Measurements from ENCODE around the gene SIX2. TPM values are rescaled to one million over a fixed set of nuclear protein-coding genes. Genes with fewer than 3 reads are reported as not detected.

SIX2 gene
- total and polyA plus RNA-seq, 4 donors = not detected

DNA sequence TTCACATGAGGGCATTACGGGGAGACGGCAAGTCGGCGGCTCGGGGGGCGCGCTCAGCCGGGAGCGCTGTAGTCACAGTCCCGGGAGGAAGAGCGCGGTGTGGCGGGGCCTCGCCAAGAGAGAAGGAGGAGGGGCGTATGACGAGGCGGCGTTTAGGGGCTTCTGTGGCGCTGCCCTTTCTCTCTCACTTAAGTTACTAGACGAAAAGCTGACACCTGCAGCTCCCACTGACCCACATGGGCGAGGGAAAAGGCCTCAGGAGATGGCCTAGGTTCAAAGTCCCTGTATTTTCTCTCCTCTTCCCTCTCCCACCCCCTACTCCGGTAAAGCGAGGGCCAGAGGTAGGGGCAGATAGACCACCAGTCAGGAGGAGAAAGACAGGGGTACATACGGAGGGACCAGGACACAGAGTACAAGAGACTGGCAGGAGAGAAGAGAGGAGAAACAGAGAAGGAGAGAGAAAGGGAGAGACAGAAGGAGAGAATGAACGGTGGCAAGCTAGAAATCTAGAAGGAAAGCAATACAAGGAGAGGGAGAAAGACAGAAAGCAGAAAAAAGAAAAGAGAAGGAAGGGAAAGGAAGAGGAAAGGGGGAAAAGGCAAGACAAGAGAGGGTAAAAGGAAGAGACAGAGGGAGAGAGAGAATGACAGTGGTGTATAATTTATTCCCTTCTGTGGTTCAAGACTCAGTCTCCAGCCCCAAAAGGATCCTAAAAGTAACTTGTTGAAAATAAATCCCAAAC lies 3.8 kb downstream of the SIX2 start:
- 9% methylated on average over 25 of the region's 25 CpGs for WGBS
- no peak for DNase-seq (ENCODE audit: low spot score)
- Histone ChIP-seq H3K27ac (ENCODE audit: low read depth in 1 of 2, low read length in 2 of 2) (no peak overlapping the region), H3K4me1 (ENCODE audit: control insufficient read depth in 4 of 4, insufficient read depth in 4 of 4, low read length in 3 of 4) (peaks cover 32 to 61% (median 45%) of the 10 kb centered on the region in 4 donors), H3K9me3 (ENCODE audit: control insufficient read depth in 4 of 4, low read length in 3 of 4) (no peaks in the 10 kb centered on the region), H3K27me3 (ENCODE audit: control insufficient read depth in 4 of 4, insufficient read depth in 4 of 4, low read length in 3 of 4) (peaks cover 2 to 40% (median 21%) of the 10 kb centered on the region in 4 donors), H3K36me3 (ENCODE audit: control insufficient read depth in 4 of 4, insufficient read depth in 3 of 4, low read depth in 1 of 4, low read length in 3 of 4) (no peaks in the 10 kb centered on the region), H3K9ac (ENCODE audit: low read depth in 1 of 2, low read length in 2 of 2) (no peak overlapping the region), H3K4me3 (ENCODE audit: low read depth in 1 of 3, low read length in 3 of 3) (no peak overlapping the region)
- TF ChIP-seq EGR1 (IDR thresholded peaks at IDR 0.05; ENCODE audit: low read depth in 2 of 2) (no peak), FOXA2 (IDR thresholded peaks at IDR 0.05) (no peak), JUND (IDR thresholded peaks at IDR 0.05) (no peak), NR2F2 (IDR thresholded peaks at IDR 0.05) (no peak), SP1 (IDR thresholded peaks at IDR 0.05) (no peak), HNF4A (conservative IDR thresholded peaks at IDR 0.05) (no peak), YY1 (IDR thresholded peaks at IDR 0.05) (no peak), FOXA1 (IDR thresholded peaks at IDR 0.05) (no peak), HNF4G (IDR thresholded peaks at IDR 0.05) (no peak), TAF1 (conservative IDR thresholded peaks at IDR 0.05) (no peak), GABPA (IDR thresholded peaks at IDR 0.05 in 1 of 2, conservative IDR thresholded peaks at IDR 0.05 in 1 of 2) (no peak), RAD21 (IDR thresholded peaks at IDR 0.05) (no peak), RXRA (IDR thresholded peaks at IDR 0.05) (no peak)
- TF ChIP-seq, protein P1, sequence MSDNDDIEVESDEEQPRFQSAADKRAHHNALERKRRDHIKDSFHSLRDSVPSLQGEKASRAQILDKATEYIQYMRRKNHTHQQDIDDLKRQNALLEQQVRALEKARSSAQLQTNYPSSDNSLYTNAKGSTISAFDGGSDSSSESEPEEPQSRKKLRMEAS (IDR thresholded peaks at IDR 0.05) = no peak
- TF ChIP-seq, protein P2, sequence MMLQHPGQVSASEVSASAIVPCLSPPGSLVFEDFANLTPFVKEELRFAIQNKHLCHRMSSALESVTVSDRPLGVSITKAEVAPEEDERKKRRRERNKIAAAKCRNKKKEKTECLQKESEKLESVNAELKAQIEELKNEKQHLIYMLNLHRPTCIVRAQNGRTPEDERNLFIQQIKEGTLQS (IDR thresholded peaks at IDR 0.05) = no peak
- TF ChIP-seq, protein P3, sequence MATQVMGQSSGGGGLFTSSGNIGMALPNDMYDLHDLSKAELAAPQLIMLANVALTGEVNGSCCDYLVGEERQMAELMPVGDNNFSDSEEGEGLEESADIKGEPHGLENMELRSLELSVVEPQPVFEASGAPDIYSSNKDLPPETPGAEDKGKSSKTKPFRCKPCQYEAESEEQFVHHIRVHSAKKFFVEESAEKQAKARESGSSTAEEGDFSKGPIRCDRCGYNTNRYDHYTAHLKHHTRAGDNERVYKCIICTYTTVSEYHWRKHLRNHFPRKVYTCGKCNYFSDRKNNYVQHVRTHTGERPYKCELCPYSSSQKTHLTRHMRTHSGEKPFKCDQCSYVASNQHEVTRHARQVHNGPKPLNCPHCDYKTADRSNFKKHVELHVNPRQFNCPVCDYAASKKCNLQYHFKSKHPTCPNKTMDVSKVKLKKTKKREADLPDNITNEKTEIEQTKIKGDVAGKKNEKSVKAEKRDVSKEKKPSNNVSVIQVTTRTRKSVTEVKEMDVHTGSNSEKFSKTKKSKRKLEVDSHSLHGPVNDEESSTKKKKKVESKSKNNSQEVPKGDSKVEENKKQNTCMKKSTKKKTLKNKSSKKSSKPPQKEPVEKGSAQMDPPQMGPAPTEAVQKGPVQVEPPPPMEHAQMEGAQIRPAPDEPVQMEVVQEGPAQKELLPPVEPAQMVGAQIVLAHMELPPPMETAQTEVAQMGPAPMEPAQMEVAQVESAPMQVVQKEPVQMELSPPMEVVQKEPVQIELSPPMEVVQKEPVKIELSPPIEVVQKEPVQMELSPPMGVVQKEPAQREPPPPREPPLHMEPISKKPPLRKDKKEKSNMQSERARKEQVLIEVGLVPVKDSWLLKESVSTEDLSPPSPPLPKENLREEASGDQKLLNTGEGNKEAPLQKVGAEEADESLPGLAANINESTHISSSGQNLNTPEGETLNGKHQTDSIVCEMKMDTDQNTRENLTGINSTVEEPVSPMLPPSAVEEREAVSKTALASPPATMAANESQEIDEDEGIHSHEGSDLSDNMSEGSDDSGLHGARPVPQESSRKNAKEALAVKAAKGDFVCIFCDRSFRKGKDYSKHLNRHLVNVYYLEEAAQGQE (IDR thresholded peaks at IDR 0.05) = no peak
- TF ChIP-seq, protein P4, sequence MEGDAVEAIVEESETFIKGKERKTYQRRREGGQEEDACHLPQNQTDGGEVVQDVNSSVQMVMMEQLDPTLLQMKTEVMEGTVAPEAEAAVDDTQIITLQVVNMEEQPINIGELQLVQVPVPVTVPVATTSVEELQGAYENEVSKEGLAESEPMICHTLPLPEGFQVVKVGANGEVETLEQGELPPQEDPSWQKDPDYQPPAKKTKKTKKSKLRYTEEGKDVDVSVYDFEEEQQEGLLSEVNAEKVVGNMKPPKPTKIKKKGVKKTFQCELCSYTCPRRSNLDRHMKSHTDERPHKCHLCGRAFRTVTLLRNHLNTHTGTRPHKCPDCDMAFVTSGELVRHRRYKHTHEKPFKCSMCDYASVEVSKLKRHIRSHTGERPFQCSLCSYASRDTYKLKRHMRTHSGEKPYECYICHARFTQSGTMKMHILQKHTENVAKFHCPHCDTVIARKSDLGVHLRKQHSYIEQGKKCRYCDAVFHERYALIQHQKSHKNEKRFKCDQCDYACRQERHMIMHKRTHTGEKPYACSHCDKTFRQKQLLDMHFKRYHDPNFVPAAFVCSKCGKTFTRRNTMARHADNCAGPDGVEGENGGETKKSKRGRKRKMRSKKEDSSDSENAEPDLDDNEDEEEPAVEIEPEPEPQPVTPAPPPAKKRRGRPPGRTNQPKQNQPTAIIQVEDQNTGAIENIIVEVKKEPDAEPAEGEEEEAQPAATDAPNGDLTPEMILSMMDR (IDR thresholded peaks at IDR 0.05; ENCODE audit: low read depth, low read length, missing input control) = no peak
- TF ChIP-seq, protein P5, sequence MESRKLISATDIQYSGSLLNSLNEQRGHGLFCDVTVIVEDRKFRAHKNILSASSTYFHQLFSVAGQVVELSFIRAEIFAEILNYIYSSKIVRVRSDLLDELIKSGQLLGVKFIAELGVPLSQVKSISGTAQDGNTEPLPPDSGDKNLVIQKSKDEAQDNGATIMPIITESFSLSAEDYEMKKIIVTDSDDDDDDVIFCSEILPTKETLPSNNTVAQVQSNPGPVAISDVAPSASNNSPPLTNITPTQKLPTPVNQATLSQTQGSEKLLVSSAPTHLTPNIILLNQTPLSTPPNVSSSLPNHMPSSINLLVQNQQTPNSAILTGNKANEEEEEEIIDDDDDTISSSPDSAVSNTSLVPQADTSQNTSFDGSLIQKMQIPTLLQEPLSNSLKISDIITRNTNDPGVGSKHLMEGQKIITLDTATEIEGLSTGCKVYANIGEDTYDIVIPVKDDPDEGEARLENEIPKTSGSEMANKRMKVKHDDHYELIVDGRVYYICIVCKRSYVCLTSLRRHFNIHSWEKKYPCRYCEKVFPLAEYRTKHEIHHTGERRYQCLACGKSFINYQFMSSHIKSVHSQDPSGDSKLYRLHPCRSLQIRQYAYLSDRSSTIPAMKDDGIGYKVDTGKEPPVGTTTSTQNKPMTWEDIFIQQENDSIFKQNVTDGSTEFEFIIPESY (IDR thresholded peaks at IDR 0.05) = no peak
